Activated naive CD4-positive, alpha-beta T cell treated with anti-CD3 and anti-CD28 coated beads, Interleukin-2, amount 50 U/mL, for 72 hours (primary cell): ENCODE results near the gene MRPS11. TPM values are rescaled to one million over a fixed set of nuclear protein-coding genes. Genes with fewer than 3 reads are reported as not detected.
"Not testable (repeated sequence)": the region's sequence is repeated elsewhere in the genome, so short reads cannot be mapped to it uniquely, and the experiment has no call there.

Experiments
- ATAC-seq, 2 donors: fragments of 150-1000 bp; cut with Tn5 transposase; 2 replicates each; pipeline ENCODE4 v1.10.0; 2021; ENCODE audit warnings: mild to moderate bottlenecking in 2 of 2, moderate library complexity in 2 of 2
- DNase-seq, 2 donors: peaks; one replicate each; pipeline ENCODE4 v3.0.0; 2021 to 2022; ENCODE audit warnings: low spot score in 2 of 2
- H3K27ac Mint-ChIP-seq, 2 donors: one replicate each; pipeline ENCODE4 v1.8.0; 2022; ENCODE audit warnings: mild to moderate bottlenecking in 2 of 2, mixed read lengths in 2 of 2
- H3K36me3 Mint-ChIP-seq, 2 donors: one replicate each; pipeline ENCODE4 v1.8.0; 2022; ENCODE audit warnings: mixed read lengths in 2 of 2
- H3K9me3 Mint-ChIP-seq, 2 donors: one replicate each; pipeline ENCODE4 v1.8.0; 2022; ENCODE audit warnings: mixed read lengths in 2 of 2
- total RNA-seq, 2 donors: library from RNA; stranded (reverse); gene quantifications; one replicate each; pipeline ENCODE4 v1.2.3, GENCODE V29; 2022

The MRPS11 gene
- total RNA-seq, 2 donors from 2014 or later, result 61.0 to 61.3 TPM

- no peak for DNase-seq
- ATAC-seq, result no peak
- no peaks in the 10 kb centered on the region for H3K9me3 Mint-ChIP-seq
- H3K36me3 Mint-ChIP-seq, result peaks cover 0 to 1% of the 10 kb centered on the region in 2 donors
- no peak overlapping the region for H3K27ac Mint-ChIP-seq
Observed at GRCh38 chr15:88449581-88449980, 17.9 kb upstream of the MRPS11 start.

- ATAC-seq, result peak; percentile 66 to 80
- peak; percentile 59 to 86 for DNase-seq
- H3K27ac Mint-ChIP-seq, result no peak overlapping the region
- no peaks in the 10 kb centered on the region for H3K36me3 Mint-ChIP-seq
- H3K9me3 Mint-ChIP-seq, result no peaks in the 10 kb centered on the region
Observed at GRCh38 chr15:88450125-88450798, 17.2 kb upstream of the MRPS11 start.

- Mint-ChIP-seq H3K36me3 (no peaks in the 10 kb centered on the region), H3K27ac (no peak overlapping the region), H3K9me3 (no peaks in the 10 kb centered on the region)
- DNase-seq (no peak), ATAC-seq (no peak)
Observed at GRCh38 chr15:88453651-88454050, 13.9 kb upstream of the MRPS11 start.

- DNase-seq (no peak), ATAC-seq (no peak)
- H3K9me3 Mint-ChIP-seq, result no peaks in the 10 kb centered on the region
- H3K36me3 Mint-ChIP-seq, result no peaks in the 10 kb centered on the region
- H3K27ac Mint-ChIP-seq, result no peak overlapping the region
Observed at GRCh38 chr15:88454236-88454635, 13.3 kb upstream of the MRPS11 start.

GRCh38 chr15:88454867-88455810 is 12.4 kb upstream of the MRPS11 start:
- DNase-seq, result peak in 1 of 2 donors; percentile 48
- ATAC-seq, result peak; percentile 77 to 79
- peaks cover 0 to 4% of the 10 kb centered on the region in 2 donors for H3K36me3 Mint-ChIP-seq
- no peak overlapping the region for H3K27ac Mint-ChIP-seq
- no peaks in the 10 kb centered on the region for H3K9me3 Mint-ChIP-seq

GRCh38 chr15:88456733-88457132 is 10.8 kb upstream of the MRPS11 start:
- Mint-ChIP-seq H3K27ac (no peak overlapping the region), H3K9me3 (no peaks in the 10 kb centered on the region), H3K36me3 (peaks cover 0 to 4% of the 10 kb centered on the region in 2 donors)
- DNase-seq (no peak), ATAC-seq (no peak)

- DNase-seq (no peak), ATAC-seq (no peak)
- Mint-ChIP-seq H3K9me3 (no peaks in the 10 kb centered on the region), H3K27ac (peak overlapping the region; percentile 53 to 75), H3K36me3 (peaks cover 38 to 41% of the 10 kb centered on the region in 2 donors)
Observed at GRCh38 chr15:88463870-88464532, 3.5 kb upstream of the MRPS11 start.

- Mint-ChIP-seq H3K9me3 (no peaks in the 10 kb centered on the region), H3K36me3 (peaks cover 34 to 41% of the 10 kb centered on the region in 2 donors), H3K27ac (peak overlapping the region; percentile 97 to 98)
- no peak for DNase-seq
- ATAC-seq, result peak; percentile 49 to 63
Observed at GRCh38 chr15:88465633-88466224, 1.8 kb upstream of the MRPS11 start.

GRCh38 chr15:88467935-88468528 is 524 bp downstream of the MRPS11 start:
- Mint-ChIP-seq H3K9me3 (no peaks in the 10 kb centered on the region), H3K27ac (peak overlapping the region; percentile 97 to 98), H3K36me3 (peaks cover 34 to 40% of the 10 kb centered on the region in 2 donors)
- DNase-seq, result peak in 1 of 2 donors; percentile 23
- ATAC-seq, result no peak

GRCh38 chr15:88468721-88469120 is 1.2 kb downstream of the MRPS11 start:
- not testable (repeated sequence) for H3K9me3 Mint-ChIP-seq, ATAC-seq, DNase-seq
- Mint-ChIP-seq H3K36me3 (peaks cover 31 to 33% of the 10 kb centered on the region in 2 donors), H3K27ac (peak overlapping the region in 1 of 2 donors; percentile 97)

- no peak for ATAC-seq
- no peaks in the 10 kb centered on the region for H3K9me3 Mint-ChIP-seq
- no peak overlapping the region for H3K27ac Mint-ChIP-seq
- no peak for DNase-seq
- H3K36me3 Mint-ChIP-seq, result peaks cover 26 to 28% of the 10 kb centered on the region in 2 donors
Observed at GRCh38 chr15:88469321-88469720, 1.8 kb downstream of the MRPS11 start.

- ATAC-seq (no peak), DNase-seq (no peak)
- Mint-ChIP-seq H3K36me3 (peaks cover 21 to 22% of the 10 kb centered on the region in 2 donors), H3K9me3 (no peaks in the 10 kb centered on the region), H3K27ac (no peak overlapping the region)
Observed at GRCh38 chr15:88470625-88471372, 3.3 kb downstream of the MRPS11 start.

- Mint-ChIP-seq H3K36me3 (peaks cover 10% of the 10 kb centered on the region in 2 donors), H3K9me3 (no peaks in the 10 kb centered on the region), H3K27ac (peak overlapping the region in 1 of 2 donors; percentile 47)
- ATAC-seq, result no peak
- DNase-seq, result no peak
Observed at GRCh38 chr15:88472225-88472624, 4.7 kb downstream of the MRPS11 start.

GRCh38 chr15:88473661-88474293 is 6.3 kb downstream of the MRPS11 start:
- not testable (repeated sequence) for H3K9me3 Mint-ChIP-seq, H3K27ac Mint-ChIP-seq, ATAC-seq, H3K36me3 Mint-ChIP-seq
- DNase-seq, result peak in 1 of 2 donors; percentile 11

GRCh38 chr15:88476635-88477060 is 9.1 kb downstream of the MRPS11 start:
- Mint-ChIP-seq H3K9me3 (no peaks in the 10 kb centered on the region), H3K36me3 (no peaks in the 10 kb centered on the region), H3K27ac (no peak overlapping the region)
- ATAC-seq (peak in 1 of 2 donors; percentile 44), DNase-seq (no peak)
